ENCODE measurements around the gene LMBRD1. TPM values are rescaled to one million over a fixed set of nuclear protein-coding genes. Genes with fewer than 3 reads are reported as not detected.

Gene LMBRD1
- polyA plus RNA-seq, 1 of the 3 experiments (the other 2 are of a cell fraction): 6.5 TPM

DNA sequence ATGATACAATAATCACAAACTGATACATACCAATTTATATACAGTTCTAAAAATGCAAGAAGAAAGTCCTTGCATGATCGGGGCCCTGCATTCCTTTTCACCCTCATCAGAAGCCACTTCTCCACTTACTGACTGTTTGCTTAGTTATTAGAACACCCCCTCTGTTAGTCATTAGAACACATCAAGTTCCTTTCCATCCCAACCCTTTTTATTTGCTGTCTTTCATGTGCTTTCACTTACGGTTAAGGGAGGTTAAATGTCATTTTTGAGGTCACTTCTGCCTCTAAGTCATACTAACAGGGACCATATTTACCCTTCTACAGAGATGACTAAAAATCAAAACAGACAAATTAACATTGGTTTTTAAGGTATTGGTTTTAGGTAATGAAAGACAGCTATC is 149.1 kb downstream of the LMBRD1 start (continued):
- TF ChIP-seq RAD21 (IDR thresholded peaks at IDR 0.05; ENCODE audit: low read length) (no peak), NFIC (IDR thresholded peaks at IDR 0.05; ENCODE audit: borderline replicate concordance) (no peak), MAX (IDR thresholded peaks at IDR 0.05; ENCODE audit: low read depth) (no peak), ELF1 (IDR thresholded peaks at IDR 0.05) (no peak), TCF12 (IDR thresholded peaks at IDR 0.05) (no peak), POLR2AphosphoS5 (IDR thresholded peaks at IDR 0.05; ENCODE audit: low read depth, low read length) (no peak)

DNA sequence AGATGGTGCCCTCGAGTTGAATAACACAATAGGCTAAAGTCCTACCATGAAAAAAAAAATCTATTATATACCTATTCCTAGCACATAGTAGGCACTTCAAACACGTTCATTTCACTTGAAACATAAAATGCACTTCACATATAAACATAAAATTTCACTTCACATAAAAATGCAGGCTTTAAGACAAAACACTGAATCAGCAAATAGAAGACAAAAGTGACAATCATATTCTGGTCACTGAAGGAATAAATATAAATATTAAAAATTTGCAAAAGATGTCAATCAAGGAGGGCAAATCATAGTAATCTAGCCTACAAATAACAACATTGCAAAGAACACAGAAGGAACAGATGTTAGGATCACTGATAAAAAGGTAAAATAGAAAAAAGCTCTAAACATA is 153.1 kb downstream of the LMBRD1 start:
- no peaks in the 10 kb centered on the region for H3K9me2 ChIP-seq
- H3K36me3 ChIP-seq (replicated peaks in 1 of 2; ENCODE audit: control insufficient read depth in 1 of 2, insufficient read depth in 2 of 2, low read length in 1 of 2): no peaks in the 10 kb centered on the region
- H3K4me3 ChIP-seq (ENCODE audit: low read depth in 2 of 2, low read length in 1 of 2): no peak overlapping the region
- H3K27ac ChIP-seq (ENCODE audit: low read depth in 2 of 2, low read length in 1 of 2): no peak overlapping the region
- H3K4me2 ChIP-seq: no peak overlapping the region
- TF ChIP-seq SMC3 (IDR thresholded peaks at IDR 0.05; ENCODE audit: low read depth, low read length): no peak
- no peak for TF ChIP-seq RFX5 (IDR thresholded peaks at IDR 0.05; ENCODE audit: low read length)
- no peak for TF ChIP-seq TEAD4 (IDR thresholded peaks at IDR 0.05; ENCODE audit: borderline replicate concordance, insufficient read depth)
- no peak for DNase-seq
- no peaks in the 10 kb centered on the region for H3K79me2 ChIP-seq (ENCODE audit: insufficient read depth)
- H3K27me3 ChIP-seq (ENCODE audit: insufficient read depth): no peaks in the 10 kb centered on the region
- H2AFZ ChIP-seq (ENCODE audit: low read depth): no peak overlapping the region
- CTCF ChIA-PET: no interaction called here
- no peaks in the 10 kb centered on the region for H4K20me1 ChIP-seq (ENCODE audit: insufficient read depth)
- no peaks in the 10 kb centered on the region for H3F3A ChIP-seq (replicated peaks; ENCODE audit: insufficient read depth)
- H3K9me3 ChIP-seq: no peaks in the 10 kb centered on the region
- WGBS (ENCODE audit: low lambda C conversion rate): 12% methylated on average over 2 of the region's 2 CpGs
- no peak overlapping the region for H3K9ac ChIP-seq
- no peaks in the 10 kb centered on the region for H3K4me1 ChIP-seq (ENCODE audit: control insufficient read depth in 1 of 2, insufficient read depth in 2 of 2, low read depth in 1 of 2, low read length in 1 of 2)
- POLR2A ChIA-PET: no interaction called here

GRCh38 chr6:69632932-69633331 is 163.9 kb downstream of the LMBRD1 start:
- no peaks in the 10 kb centered on the region for H3K36me3 ChIP-seq (replicated peaks in 1 of 2; ENCODE audit: control insufficient read depth in 1 of 2, insufficient read depth in 2 of 2, low read length in 1 of 2)
- POLR2A ChIA-PET: no interaction called here
- TF ChIP-seq, protein P1, sequence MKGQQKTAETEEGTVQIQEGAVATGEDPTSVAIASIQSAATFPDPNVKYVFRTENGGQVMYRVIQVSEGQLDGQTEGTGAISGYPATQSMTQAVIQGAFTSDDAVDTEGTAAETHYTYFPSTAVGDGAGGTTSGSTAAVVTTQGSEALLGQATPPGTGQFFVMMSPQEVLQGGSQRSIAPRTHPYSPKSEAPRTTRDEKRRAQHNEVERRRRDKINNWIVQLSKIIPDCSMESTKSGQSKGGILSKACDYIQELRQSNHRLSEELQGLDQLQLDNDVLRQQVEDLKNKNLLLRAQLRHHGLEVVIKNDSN (IDR thresholded peaks at IDR 0.05; ENCODE audit: borderline replicate concordance, low read depth): no peak
- TF ChIP-seq MEF2A (IDR thresholded peaks at IDR 0.05; ENCODE audit: borderline replicate concordance, low read depth) (no peak), JUND (IDR thresholded peaks at IDR 0.05) (no peak), MXI1 (IDR thresholded peaks at IDR 0.05; ENCODE audit: low read depth, low read length) (no peak), FOXM1 (IDR thresholded peaks at IDR 0.05; ENCODE audit: low read depth) (no peak), MAX (IDR thresholded peaks at IDR 0.05; ENCODE audit: low read depth) (no peak), NFIC (IDR thresholded peaks at IDR 0.05; ENCODE audit: borderline replicate concordance) (no peak), EP300 (IDR thresholded peaks at IDR 0.05; ENCODE audit: borderline replicate concordance in 1 of 2, low read depth in 1 of 2, low read length in 1 of 2) (no peak), FOXJ3 (CRISPR knock-in tag; IDR thresholded peaks at IDR 0.05) (no peak), GATA2 (CRISPR knock-in tag; IDR thresholded peaks at IDR 0.05) (no peak), RAD21 (IDR thresholded peaks at IDR 0.05; ENCODE audit: low read length) (no peak), SMC3 (IDR thresholded peaks at IDR 0.05; ENCODE audit: low read depth, low read length) (no peak), ELF1 (IDR thresholded peaks at IDR 0.05) (no peak), EZH2phosphoT487 (IDR thresholded peaks at IDR 0.05; ENCODE audit: borderline replicate concordance, low read depth) (no peak), POLR2AphosphoS5 (IDR thresholded peaks at IDR 0.05; ENCODE audit: low read depth, low read length) (no peak), YY1 (IDR thresholded peaks at IDR 0.05; ENCODE audit: low read depth) (no peak)
- TF ChIP-seq, protein P2, sequence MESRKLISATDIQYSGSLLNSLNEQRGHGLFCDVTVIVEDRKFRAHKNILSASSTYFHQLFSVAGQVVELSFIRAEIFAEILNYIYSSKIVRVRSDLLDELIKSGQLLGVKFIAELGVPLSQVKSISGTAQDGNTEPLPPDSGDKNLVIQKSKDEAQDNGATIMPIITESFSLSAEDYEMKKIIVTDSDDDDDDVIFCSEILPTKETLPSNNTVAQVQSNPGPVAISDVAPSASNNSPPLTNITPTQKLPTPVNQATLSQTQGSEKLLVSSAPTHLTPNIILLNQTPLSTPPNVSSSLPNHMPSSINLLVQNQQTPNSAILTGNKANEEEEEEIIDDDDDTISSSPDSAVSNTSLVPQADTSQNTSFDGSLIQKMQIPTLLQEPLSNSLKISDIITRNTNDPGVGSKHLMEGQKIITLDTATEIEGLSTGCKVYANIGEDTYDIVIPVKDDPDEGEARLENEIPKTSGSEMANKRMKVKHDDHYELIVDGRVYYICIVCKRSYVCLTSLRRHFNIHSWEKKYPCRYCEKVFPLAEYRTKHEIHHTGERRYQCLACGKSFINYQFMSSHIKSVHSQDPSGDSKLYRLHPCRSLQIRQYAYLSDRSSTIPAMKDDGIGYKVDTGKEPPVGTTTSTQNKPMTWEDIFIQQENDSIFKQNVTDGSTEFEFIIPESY (IDR thresholded peaks at IDR 0.05; ENCODE audit: borderline replicate concordance, low read depth): no peak
- TF ChIP-seq, protein P3, sequence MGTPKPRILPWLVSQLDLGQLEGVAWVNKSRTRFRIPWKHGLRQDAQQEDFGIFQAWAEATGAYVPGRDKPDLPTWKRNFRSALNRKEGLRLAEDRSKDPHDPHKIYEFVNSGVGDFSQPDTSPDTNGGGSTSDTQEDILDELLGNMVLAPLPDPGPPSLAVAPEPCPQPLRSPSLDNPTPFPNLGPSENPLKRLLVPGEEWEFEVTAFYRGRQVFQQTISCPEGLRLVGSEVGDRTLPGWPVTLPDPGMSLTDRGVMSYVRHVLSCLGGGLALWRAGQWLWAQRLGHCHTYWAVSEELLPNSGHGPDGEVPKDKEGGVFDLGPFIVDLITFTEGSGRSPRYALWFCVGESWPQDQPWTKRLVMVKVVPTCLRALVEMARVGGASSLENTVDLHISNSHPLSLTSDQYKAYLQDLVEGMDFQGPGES (IDR thresholded peaks at IDR 0.05; ENCODE audit: low read depth, low read length): no peak

More at GRCh38 chr6:69632932-69633331, 163.9 kb downstream of the LMBRD1 start:
- no peaks in the 10 kb centered on the region for H3K27me3 ChIP-seq (ENCODE audit: insufficient read depth)
- 25% methylated on average over 2 of the region's 2 CpGs for WGBS (ENCODE audit: low lambda C conversion rate)
- H3K4me1 ChIP-seq (ENCODE audit: control insufficient read depth in 1 of 2, insufficient read depth in 2 of 2, low read depth in 1 of 2, low read length in 1 of 2): no peaks in the 10 kb centered on the region
- CTCF ChIA-PET: no interaction called here
- no peaks in the 10 kb centered on the region for H4K20me1 ChIP-seq (ENCODE audit: insufficient read depth)
- no peak overlapping the region for H3K4me2 ChIP-seq
- no peak overlapping the region for H2AFZ ChIP-seq (ENCODE audit: low read depth)
- no peaks in the 10 kb centered on the region for H3K9me3 ChIP-seq
- no peaks in the 10 kb centered on the region for H3K9me2 ChIP-seq
- H3K79me2 ChIP-seq (ENCODE audit: insufficient read depth): no peaks in the 10 kb centered on the region
- no peaks in the 10 kb centered on the region for H3F3A ChIP-seq (replicated peaks; ENCODE audit: insufficient read depth)
- DNase-seq: no peak
- no peak overlapping the region for H3K9ac ChIP-seq
- H3K27ac ChIP-seq (ENCODE audit: low read depth in 2 of 2, low read length in 1 of 2): no peak overlapping the region
- H3K4me3 ChIP-seq (ENCODE audit: low read depth in 2 of 2, low read length in 1 of 2): no peak overlapping the region
